HepG2 (cell line): ENCODE data around the gene PTHLH. TPM values are rescaled to one million over a fixed set of nuclear protein-coding genes. Genes with fewer than 3 reads are reported as not detected.

Experiments
- ATAC-seq: fragments of 200-7000 bp; cut with Tn5 transposase; 3 replicates; pipeline ENCODE4 v1.9.1; 2020; ENCODE audit warnings: mild to moderate bottlenecking, moderate library complexity
- BruUV-seq: library from RNA; stranded (reverse); fragments of 400-500 nt; replicated peaks from 2 replicates; lab custom pipeline; 2021; lab: Mats Ljungman, UMichigan
- CTCF ChIA-PET: fragments of 300-600 bp; formaldehyde crosslinking; extraction: SDS; loops from one replicate; lab custom pipeline; 2021; ENCODE audit warnings: low total read pairs, inconsistent platforms, low intra/inter-chr PET ratio; lab: Yijun Ruan, JAX
- POLR2A ChIA-PET: fragments of 350-600 bp; sonication (Branson Sonifier 250); formaldehyde crosslinking; loops from one replicate; lab custom pipeline; 2020; ENCODE audit warnings: antibody characterized with exemption, inconsistent platforms; lab: Yijun Ruan, JAX
- DNase-seq: peaks from one replicate; pipeline ENCODE4 v3.0.0-alpha.2; 2015; ENCODE audit warnings: low spot score
- FAIRE-seq: peaks from 3 replicates; lab custom pipeline; 2011; peaks lifted over from hg19 to GRCh38; lab: Jason Lieb, UNC
- H2AFZ ChIP-seq: one replicate; pipeline ENCODE4 v1.6.1; 2011; ENCODE audit warnings: low read length, inconsistent platforms
- H3K27ac ChIP-seq: fragments of 300-600 bp; 3 replicates; pipeline ENCODE4 v1.8.0; 2011; ENCODE audit warnings: mixed run types, mild to moderate bottlenecking, mixed read lengths, low read length, inconsistent platforms; ENCODE audit not compliant: insufficient read depth; ENCODE audit errors: extremely low read length
- H3K27me3 ChIP-seq, 2 experiments: fragments of 200-600 bp in 1 of 2; 2 replicates in 1 of 2; 3 replicates in 1 of 2; pipeline versions ENCODE4 v1.6.0 to v1.8.0; 2011; ENCODE audit warnings: low read length in 2 of 2, mild to moderate bottlenecking in 2 of 2, moderate library complexity in 2 of 2, inconsistent platforms in 1 of 2; ENCODE audit not compliant: insufficient read depth in 2 of 2, control insufficient read depth in 1 of 2
- H3K36me3 ChIP-seq, 2 experiments: fragments of 200-600 bp in 1 of 2; replicated peaks in 1 of 2; 2 replicates in 1 of 2; 3 replicates in 1 of 2; pipeline versions ENCODE4 v1.5.1 to v1.8.0; 2011; ENCODE audit warnings: low read length in 2 of 2, inconsistent platforms in 1 of 2; ENCODE audit not compliant: insufficient read depth in 2 of 2, control insufficient read depth in 1 of 2
- H3K4me1 ChIP-seq: 2 replicates; pipeline ENCODE4 v1.5.1; 2012; ENCODE audit warnings: low read length, inconsistent platforms; ENCODE audit not compliant: insufficient read depth
- H3K4me2 ChIP-seq: 2 replicates; pipeline ENCODE4 v1.6.0; 2011; ENCODE audit warnings: low read depth, low read length, inconsistent platforms
- H3K4me3 ChIP-seq, 3 experiments: fragments of 200-600 bp in 1 of 3; sonication (generic), shearing (Covaris generic) in 1 of 3; replicated peaks in 1 of 3; 2 replicates each; pipeline ENCODE4 v1.5.1; 2011 to 2016; ENCODE audit warnings: low read length in 3 of 3, inconsistent platforms in 2 of 3, low read depth in 2 of 3, mild to moderate bottlenecking in 2 of 3, control low read depth in 1 of 3, mixed read lengths in 1 of 3; ENCODE audit not compliant: insufficient read depth in 1 of 3
- H3K79me2 ChIP-seq: one replicate; pipeline ENCODE4 v1.6.1; 2011; ENCODE audit warnings: low read length, inconsistent platforms; ENCODE audit not compliant: insufficient read depth
- H3K9ac ChIP-seq: 2 replicates; pipeline ENCODE4 v1.6.0; 2011; ENCODE audit warnings: mild to moderate bottlenecking, low read depth, low read length, inconsistent platforms; ENCODE audit not compliant: insufficient read depth
- H3K9me3 ChIP-seq: 2 replicates; pipeline ENCODE4 v1.5.1; 2012; ENCODE audit warnings: mild to moderate bottlenecking, low read length
- H4K20me1 ChIP-seq: 2 replicates; pipeline ENCODE4 v1.6.0; 2011; ENCODE audit warnings: inconsistent platforms, mild to moderate bottlenecking, low read length, moderate library complexity; ENCODE audit not compliant: insufficient read depth
- FOSL2 ChIP-seq: sonication (generic); formaldehyde crosslinking; IDR thresholded peaks from 2 replicates; pipeline ENCODE4 v1.4.0; 2020; ENCODE audit warnings: missing genetic modification reagents
- SRSF4 ChIP-seq: fragments of 200-400 bp; formaldehyde crosslinking; IDR thresholded peaks from one replicate; pipeline ENCODE4 v1.6.1; 2018; ENCODE audit warnings: mild to moderate bottlenecking, low read depth, low read length, moderate library complexity; ENCODE audit not compliant: poor library complexity, severe bottlenecking
- ZMYM2 ChIP-seq: sonication (generic); formaldehyde crosslinking; IDR thresholded peaks from 2 replicates; pipeline ENCODE4 v1.8.0; 2022; ENCODE audit warnings: mild to moderate bottlenecking, missing genetic modification reagents
- WGBS: methylation state at CpG from one replicate; pipeline ENCODE4 v1.1.6; 2017; ENCODE audit warnings: low lambda C conversion rate; 5-methylcytosine and 5-hydroxymethylcytosine counted together
- in situ Hi-C: cut with HindIII; loops from 2 replicates; pipeline ENCODE4 v1.10.0; 2017; ENCODE audit warnings: low pct_unique_long_range_greater_than_20kb; ENCODE audit not compliant: extremely low pct_ligation_motif_present
- intact Hi-C: fragments of 100-400 bp; cut with micrococcal nuclease; formaldehyde crosslinking; loops from one replicate; pipeline ENCODE4 v1.10.0; 2022; ENCODE audit not compliant: unreplicated experiment
- polyA plus RNA-seq, 8 experiments: library from polyadenylated mRNA; depleted of rRNA in 3 of 8; stranded (reverse) in 7 of 8; unstranded in 1 of 8; fragments of >200 nt; fragmentation: Illumina TruSeq in 4 of 8; extraction: Trizol in 4 of 8; gene quantifications; 2 replicates each; pipeline versions ENCODE4 v1.2.1 to v1.2.3, GENCODE V29; 2011 to 2016; ENCODE audit warnings: low read depth in 4 of 8, missing spikeins in 1 of 8, mixed read lengths in 1 of 8; ENCODE audit not compliant: insufficient read depth in 1 of 8
- total RNA-seq, 5 experiments: library from RNA; depleted of rRNA; stranded (reverse); fragments of >200 nt; fragmentation: Illumina TruSeq; extraction: Trizol; gene quantifications; 2 replicates each; pipeline ENCODE4 v1.2.3, GENCODE V29; 2016; ENCODE audit warnings: low read depth in 1 of 5
- TF ChIP-seq, protein P1 (sequence below): sonication (generic); formaldehyde crosslinking; IDR thresholded peaks from 2 replicates; pipeline ENCODE4 v1.5.0; 2020; ENCODE audit warnings: mild to moderate bottlenecking, missing genetic modification reagents, borderline replicate concordance

Gene PTHLH
- total and polyA plus RNA-seq, 2 of the 13 experiments (the other 11 are each of a cell fraction or from before 2014, with no cell fraction given): 0.22 TPM; not detected in 1

DNA sequence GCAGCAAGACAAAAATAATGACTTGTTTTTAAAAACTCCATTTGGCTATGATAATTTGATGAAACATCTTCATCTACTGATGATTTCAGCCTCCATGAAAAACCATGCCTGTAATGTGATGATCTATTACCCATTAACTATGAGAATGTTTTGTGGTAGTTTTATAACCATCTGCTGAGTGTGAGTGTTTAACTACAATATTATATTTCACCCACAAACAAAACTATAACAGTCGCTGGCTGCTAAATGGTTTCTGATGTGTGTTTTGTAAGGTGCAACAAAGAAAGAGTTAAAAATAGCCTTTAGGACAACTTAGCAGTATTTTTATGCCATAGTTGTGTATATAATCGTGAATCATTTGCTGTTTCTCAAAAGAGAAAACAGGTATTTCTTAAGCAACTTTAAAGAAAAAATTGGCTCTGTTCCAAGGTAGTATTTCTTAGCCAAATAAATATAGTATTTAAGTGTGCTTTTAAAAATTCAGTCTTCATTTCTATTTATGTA lies 4.9 kb downstream of the PTHLH start (continued):
- TF ChIP-seq, protein P1, sequence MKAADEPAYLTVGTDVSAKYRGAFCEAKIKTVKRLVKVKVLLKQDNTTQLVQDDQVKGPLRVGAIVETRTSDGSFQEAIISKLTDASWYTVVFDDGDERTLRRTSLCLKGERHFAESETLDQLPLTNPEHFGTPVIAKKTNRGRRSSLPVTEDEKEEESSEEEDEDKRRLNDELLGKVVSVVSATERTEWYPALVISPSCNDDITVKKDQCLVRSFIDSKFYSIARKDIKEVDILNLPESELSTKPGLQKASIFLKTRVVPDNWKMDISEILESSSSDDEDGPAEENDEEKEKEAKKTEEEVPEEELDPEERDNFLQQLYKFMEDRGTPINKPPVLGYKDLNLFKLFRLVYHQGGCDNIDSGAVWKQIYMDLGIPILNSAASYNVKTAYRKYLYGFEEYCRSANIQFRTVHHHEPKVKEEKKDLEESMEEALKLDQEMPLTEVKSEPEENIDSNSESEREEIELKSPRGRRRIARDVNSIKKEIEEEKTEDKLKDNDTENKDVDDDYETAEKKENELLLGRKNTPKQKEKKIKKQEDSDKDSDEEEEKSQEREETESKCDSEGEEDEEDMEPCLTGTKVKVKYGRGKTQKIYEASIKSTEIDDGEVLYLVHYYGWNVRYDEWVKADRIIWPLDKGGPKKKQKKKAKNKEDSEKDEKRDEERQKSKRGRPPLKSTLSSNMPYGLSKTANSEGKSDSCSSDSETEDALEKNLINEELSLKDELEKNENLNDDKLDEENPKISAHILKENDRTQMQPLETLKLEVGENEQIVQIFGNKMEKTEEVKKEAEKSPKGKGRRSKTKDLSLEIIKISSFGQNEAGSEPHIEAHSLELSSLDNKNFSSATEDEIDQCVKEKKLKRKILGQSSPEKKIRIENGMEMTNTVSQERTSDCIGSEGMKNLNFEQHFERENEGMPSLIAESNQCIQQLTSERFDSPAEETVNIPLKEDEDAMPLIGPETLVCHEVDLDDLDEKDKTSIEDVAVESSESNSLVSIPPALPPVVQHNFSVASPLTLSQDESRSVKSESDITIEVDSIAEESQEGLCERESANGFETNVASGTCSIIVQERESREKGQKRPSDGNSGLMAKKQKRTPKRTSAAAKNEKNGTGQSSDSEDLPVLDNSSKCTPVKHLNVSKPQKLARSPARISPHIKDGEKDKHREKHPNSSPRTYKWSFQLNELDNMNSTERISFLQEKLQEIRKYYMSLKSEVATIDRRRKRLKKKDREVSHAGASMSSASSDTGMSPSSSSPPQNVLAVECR (CRISPR knock-in tag): no peak
- no peak for TF ChIP-seq ZMYM2 (CRISPR knock-in tag)

DNA sequence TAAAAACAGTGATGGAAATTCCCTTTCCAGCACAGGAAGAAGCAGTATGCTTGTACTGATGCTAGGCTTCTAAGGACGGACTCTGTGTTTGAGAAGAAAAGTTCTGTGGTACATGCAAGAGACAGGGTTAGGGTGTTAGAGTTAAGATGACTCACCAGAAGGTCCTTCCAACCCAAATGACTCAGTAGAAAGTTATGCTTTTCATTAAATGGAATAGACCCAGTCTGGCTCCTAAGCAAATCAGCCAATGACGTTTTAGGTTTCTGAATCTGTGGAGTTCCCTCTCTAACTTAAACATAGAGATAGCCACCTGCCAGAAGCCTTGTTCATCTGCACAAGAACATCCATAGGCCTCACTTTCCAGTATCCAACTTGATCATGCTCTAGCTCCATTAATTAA lies 5.7 kb downstream of the PTHLH start:
- TF ChIP-seq FOSL2 (CRISPR knock-in tag): peak; percentile 63
- TF ChIP-seq SRSF4: no peak
- TF ChIP-seq, all 625 proteins: peak for 1
- no peak overlapping the region for H3K4me2 ChIP-seq
- intact Hi-C loops (no loop called here), in situ Hi-C loops (no loop called here)
- H3K79me2 ChIP-seq: no peaks in the 10 kb centered on the region
- H3K27me3 ChIP-seq: peaks cover 0 to 42% of the 10 kb centered on the region in 2 experiments; a peak in 4 of 5 replicates
- no TSS peak for BruUV-seq
- no peaks in the 10 kb centered on the region for H3K9me3 ChIP-seq
- no peak overlapping the region for H3K27ac ChIP-seq
- FAIRE-seq (no peak), DNase-seq (peak; percentile 20), ATAC-seq (no peak)
- peaks cover 27% of the 10 kb centered on the region for H3K4me1 ChIP-seq
- no peaks in the 10 kb centered on the region for H4K20me1 ChIP-seq
- WGBS: 7% methylated on average over 2 of the region's 2 CpGs
- no peak overlapping the region for H2AFZ ChIP-seq
- H3K4me3 ChIP-seq: no peak overlapping the region
- no peaks in the 10 kb centered on the region for H3K36me3 ChIP-seq
- CTCF ChIA-PET: no interaction called here
- POLR2A ChIA-PET: no interaction called here
- no peak overlapping the region for H3K9ac ChIP-seq
